K562 (cell line): ENCODE measurements around the gene CALML4. TPM values are rescaled to one million over a fixed set of nuclear protein-coding genes. Genes with fewer than 3 reads are reported as not detected.
A peak's percentile ranks its signal among the peaks of the same experiment; 100 is the strongest.

Experiments used
- ATAC-seq: fragments of 200-7000 bp; cut with Tn5 transposase; 3 replicates; pipeline ENCODE4 v1.9.1; 2020; ENCODE audit warnings: moderate library complexity
- BruUV-seq: library from RNA; stranded (reverse); fragments of 400-500 nt; replicated peaks from 2 replicates; lab custom pipeline; 2021; lab: Mats Ljungman, UMichigan
- CTCF ChIA-PET: fragments of 300-600 bp; formaldehyde crosslinking; extraction: SDS; loops from one replicate; lab custom pipeline; 2021; ENCODE audit warnings: low intra/inter-chr PET ratio; lab: Yijun Ruan, JAX
- POLR2A ChIA-PET: fragments of 300-600, 350-650 bp; sonication (Branson Sonifier 250); formaldehyde crosslinking; extraction: SDS; loops from one replicate; lab custom pipeline; 2021; ENCODE audit warnings: antibody characterized with exemption, inconsistent platforms; lab: Yijun Ruan, JAX
- DNase-seq, 4 experiments: peaks; one replicate each; pipeline versions ENCODE4 v3.0.0 to v3.0.0-alpha.2; 2011 to 2018; ENCODE audit warnings: low spot score in 3 of 4, mixed read lengths in 3 of 4; ENCODE audit errors: extremely low read depth in 1 of 4
- FAIRE-seq: peaks from 2 replicates; lab custom pipeline; 2011; peaks lifted over from hg19 to GRCh38; lab: Jason Lieb, UNC
- H2AFZ ChIP-seq: 2 replicates; pipeline ENCODE4 v1.6.0; 2011; ENCODE audit warnings: low read depth, low read length, control low read depth, inconsistent platforms
- H3K27ac ChIP-seq: fragments of 200-600 bp; 3 replicates; pipeline ENCODE4 v1.8.0; 2011; ENCODE audit warnings: low read depth, mild to moderate bottlenecking, control low read depth, inconsistent platforms, low read length, moderate library complexity, mixed read lengths; ENCODE audit errors: extremely low read depth
- H3K27me3 ChIP-seq, 2 experiments: fragments of 300-600 bp in 1 of 2; 2 replicates in 1 of 2; 3 replicates in 1 of 2; pipeline versions ENCODE4 v1.6.0 to v1.8.0; 2011; ENCODE audit warnings: inconsistent platforms in 2 of 2, low read length in 2 of 2, mild to moderate bottlenecking in 1 of 2, mixed read lengths in 1 of 2, moderate library complexity in 1 of 2; ENCODE audit not compliant: control insufficient read depth in 2 of 2, insufficient read depth in 2 of 2
- H3K36me3 ChIP-seq: fragments of 300-600 bp; 3 replicates; pipeline ENCODE4 v1.8.0; 2011; ENCODE audit warnings: mild to moderate bottlenecking, low read length, inconsistent platforms; ENCODE audit not compliant: control insufficient read depth, insufficient read depth
- H3K4me1 ChIP-seq, 2 experiments: fragments of 200-600 bp in 1 of 2; replicated peaks in 1 of 2; 2 replicates in 1 of 2; 3 replicates in 1 of 2; pipeline versions ENCODE4 v1.5.1 to v1.8.0; 2011; ENCODE audit warnings: inconsistent platforms in 2 of 2, low read length in 2 of 2, mild to moderate bottlenecking in 1 of 2, mixed read lengths in 1 of 2, moderate library complexity in 1 of 2; ENCODE audit not compliant: control insufficient read depth in 2 of 2, insufficient read depth in 2 of 2
- H3K4me2 ChIP-seq: 2 replicates; pipeline ENCODE4 v1.6.1; 2011; ENCODE audit warnings: low read length, control low read depth, inconsistent platforms, mixed read lengths; ENCODE audit not compliant: insufficient read depth
- H3K4me3 ChIP-seq: fragments of 200-600 bp; sonication (generic), shearing (Covaris generic); 2 replicates; pipeline ENCODE4 v1.5.1; 2016; ENCODE audit warnings: control low read depth, inconsistent platforms
- H3K79me2 ChIP-seq: fragments of 200-600 bp; 3 replicates; pipeline ENCODE4 v1.8.0; 2011; ENCODE audit warnings: low read length, inconsistent platforms; ENCODE audit not compliant: control insufficient read depth, insufficient read depth
- H3K9ac ChIP-seq, 2 experiments: 2 replicates each; pipeline versions ENCODE4 v1.6.0 to v1.6.1; 2011; ENCODE audit warnings: low read depth in 2 of 2, low read length in 2 of 2, control low read depth in 1 of 2, inconsistent platforms in 1 of 2, mild to moderate bottlenecking in 1 of 2, mixed read lengths in 1 of 2; ENCODE audit not compliant: insufficient read depth in 1 of 2
- H3K9me1 ChIP-seq: one replicate; pipeline ENCODE4 v1.6.0; 2011; ENCODE audit warnings: inconsistent platforms, mild to moderate bottlenecking, low read length, moderate library complexity; ENCODE audit not compliant: control insufficient read depth, insufficient read depth
- H3K9me3 ChIP-seq: replicated peaks from 2 replicates; pipeline ENCODE4 v1.5.1; 2011; ENCODE audit warnings: low read depth, low read length, inconsistent platforms; ENCODE audit not compliant: control insufficient read depth, insufficient read depth
- H4K20me1 ChIP-seq: replicated peaks from 2 replicates; pipeline ENCODE4 v1.6.1; 2011; ENCODE audit warnings: low read length, inconsistent platforms, mixed read lengths; ENCODE audit not compliant: control insufficient read depth, insufficient read depth
- COPS2 ChIP-seq: fragments of 450-650 bp; conservative IDR thresholded peaks from 2 replicates; pipeline ENCODE4 v1.6.1; 2016; ENCODE audit warnings: mild to moderate bottlenecking, moderate library complexity
- HDAC6 ChIP-seq: IDR thresholded peaks from 2 replicates; pipeline ENCODE4 v1.6.1; 2012; ENCODE audit warnings: low read depth, mild to moderate bottlenecking, control low read depth, inconsistent platforms, low read length, moderate library complexity
- WGBS: fragments of 100-300 bp; shearing (Covaris generic); methylation state at CpG from one replicate; pipeline ENCODE4 v1.1.6; 2016; ENCODE audit warnings: low coverage, mixed read lengths; ENCODE audit not compliant: insufficient coverage; ENCODE audit errors: missing lambda C conversion rate; 5-methylcytosine and 5-hydroxymethylcytosine counted together
- in situ Hi-C: fragments of 300-500 bp; cut with MboI; formaldehyde crosslinking; loops from 4 replicates; pipeline ENCODE4 v1.15.0; 2018; ENCODE audit warnings: inconsistent platforms, mixed read lengths
- intact Hi-C: fragments of 100-400 bp; cut with micrococcal nuclease; formaldehyde crosslinking; loops from 2 replicates; pipeline ENCODE4 v1.14.2; 2022
- polyA plus RNA-seq, 8 experiments: library from polyadenylated mRNA; depleted of rRNA in 4 of 8; stranded (reverse) in 5 of 8; unstranded in 3 of 8; fragments of >200 nt; fragmentation: Nextera tagmentation in 2 of 8; fragmentation: Illumina TruSeq in 1 of 8; extraction: Ambion mirVana in 2 of 8; extraction: Trizol in 1 of 8; gene quantifications; 2 replicates each; pipeline versions ENCODE4 v1.2.1 to v1.2.3, GENCODE V29; 2011 to 2014; ENCODE audit warnings: inconsistent platforms in 1 of 8, missing spikeins in 1 of 8
- total RNA-seq, 7 experiments: library from RNA; depleted of rRNA in 6 of 7; stranded (reverse); fragments of >200 nt in 6 of 7; fragmentation: Illumina TruSeq in 2 of 7; extraction: Trizol in 2 of 7; gene quantifications; 2 replicates each; pipeline versions ENCODE4 v1.2.1 to v1.2.3, GENCODE V29; 2011 to 2021; ENCODE audit warnings: low replicate concordance in 1 of 7
- TF ChIP-seq, protein P1 (sequence below), 2 experiments: fragments of 450-650 bp in 1 of 2; sonication (generic) in 1 of 2; formaldehyde crosslinking in 1 of 2; IDR thresholded peaks in 1 of 2; conservative IDR thresholded peaks in 1 of 2; 2 replicates each; pipeline versions ENCODE4 v1.6.1 to v1.8.1; 2016 to 2023; ENCODE audit warnings: mild to moderate bottlenecking in 2 of 2, moderate library complexity in 2 of 2, inconsistent platforms in 1 of 2, missing genetic modification reagents in 1 of 2

Gene CALML4
- total and polyA plus RNA-seq, 9 of the 15 experiments (the other 6 are each of a cell fraction or from before 2014, with no cell fraction given): 2.8 to 30.6 (median 15.5) TPM

DNA sequence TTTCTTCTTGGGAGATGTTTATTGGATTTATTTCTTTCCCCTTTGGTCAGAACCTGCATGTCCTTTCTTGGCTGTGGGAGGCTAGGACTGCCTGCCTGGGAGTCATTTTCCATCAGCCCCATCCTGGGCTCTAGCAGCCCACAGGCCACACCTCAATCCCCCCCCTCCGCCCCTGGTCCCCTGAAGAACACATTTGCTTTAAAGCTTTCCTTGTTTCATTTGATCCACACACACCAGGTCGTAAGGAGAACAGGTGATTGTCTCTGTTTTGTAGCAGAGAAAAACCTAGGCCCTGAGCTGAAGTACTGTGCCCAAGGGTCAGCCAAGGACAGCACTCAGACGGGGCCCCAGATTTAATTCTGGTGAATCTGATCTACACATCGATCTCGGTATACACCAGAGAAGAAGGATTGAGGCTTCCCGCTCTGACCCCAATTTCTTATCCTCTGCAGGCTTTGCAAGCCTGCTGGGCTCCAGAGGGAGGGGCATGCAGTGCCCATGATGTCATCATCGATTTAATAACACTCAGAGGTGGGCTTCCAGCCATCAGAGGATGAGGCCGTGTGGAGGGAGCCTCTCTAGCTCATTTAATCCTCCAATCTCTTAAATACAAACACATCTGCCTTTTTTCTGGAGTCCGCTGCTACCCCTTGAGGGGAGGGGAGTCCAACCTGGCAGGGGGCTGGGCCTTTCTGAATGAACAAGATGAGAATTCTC, 26.1 kb upstream of the CALML4 start:
- Histone ChIP-seq H4K20me1 (peaks cover 14% of the 10 kb centered on the region; the same call in 1 of the 2 replicates), H3K27ac (no peak overlapping the region), H3K4me3 (no peak overlapping the region), H3K4me2 (no peak overlapping the region), H3K27me3 (no peaks in the 10 kb centered on the region), H3K9me1 (no peaks in the 10 kb centered on the region), H2AFZ (no peak overlapping the region), H3K9me3 (no peaks in the 10 kb centered on the region), H3K36me3 (peaks cover 16% of the 10 kb centered on the region; the same call in 2 of the 3 replicates), H3K4me1 (peaks cover 33 to 43% of the 10 kb centered on the region in 2 experiments), H3K79me2 (peaks cover 32% of the 10 kb centered on the region), H3K9ac (no peak overlapping the region)
- no peak for DNase-seq
- ChIA-PET CTCF (no interaction called here), POLR2A (interaction anchor here (0.8 kb wide), 1 partner anchor 10 kb away, joined by 4 read pairs; no protein-coding TSS in a partner anchor)
- no TSS peak for BruUV-seq
- intact Hi-C loops: no loop called here
- 51% methylated on average over 9 of the region's 9 CpGs for WGBS
- no peak for FAIRE-seq
- in situ Hi-C loops: no loop called here
- no peak for TF ChIP-seq COPS2
- no peak for TF ChIP-seq HDAC6
- TF ChIP-seq, protein P1, sequence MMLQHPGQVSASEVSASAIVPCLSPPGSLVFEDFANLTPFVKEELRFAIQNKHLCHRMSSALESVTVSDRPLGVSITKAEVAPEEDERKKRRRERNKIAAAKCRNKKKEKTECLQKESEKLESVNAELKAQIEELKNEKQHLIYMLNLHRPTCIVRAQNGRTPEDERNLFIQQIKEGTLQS (IDR thresholded peaks at IDR 0.05): peak; percentile 31; the same call in 1 of the 2 replicates
- TF ChIP-seq, protein P1 (CRISPR knock-in tag; conservative IDR thresholded peaks at IDR 0.05): no peak
- ATAC-seq: no peak
